ENCODE data around the gene BCL11B.

Gene BCL11B

DNA sequence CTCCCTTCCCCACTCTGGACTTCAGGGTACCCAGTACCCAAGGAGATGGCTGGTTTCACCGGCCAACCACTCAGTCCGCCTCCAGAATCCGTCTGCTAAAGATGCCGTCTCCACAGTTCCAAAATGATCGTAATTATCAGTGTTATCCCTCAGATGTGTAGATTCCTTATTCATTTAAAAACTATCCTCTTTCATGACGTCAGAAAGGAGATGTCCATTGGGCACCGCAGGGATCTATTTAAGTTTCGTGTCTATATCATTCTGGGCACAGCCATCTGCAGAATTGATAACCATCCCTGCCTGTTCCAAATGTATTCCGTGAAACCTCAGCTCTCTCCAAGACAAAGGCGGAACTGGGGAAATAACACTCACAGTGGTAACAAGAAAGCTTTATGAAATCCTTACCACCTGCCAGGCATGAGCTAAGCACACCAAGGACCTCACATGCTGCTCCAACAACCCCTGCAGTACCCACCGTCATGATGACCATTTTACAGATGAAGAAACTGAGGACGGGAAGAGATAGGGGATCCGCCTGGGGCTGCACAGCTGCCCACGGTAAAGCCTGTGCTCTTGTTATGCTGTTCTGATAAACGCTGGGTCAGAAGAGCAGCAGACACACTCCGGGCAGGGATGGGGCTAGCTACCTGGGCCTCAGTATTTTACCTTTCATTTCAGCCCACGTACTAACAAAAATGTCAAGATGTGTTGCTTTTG lies 90.0 kb downstream of the BCL11B start:
- no peak for DNase-seq (ENCODE audit: low spot score)

DNA sequence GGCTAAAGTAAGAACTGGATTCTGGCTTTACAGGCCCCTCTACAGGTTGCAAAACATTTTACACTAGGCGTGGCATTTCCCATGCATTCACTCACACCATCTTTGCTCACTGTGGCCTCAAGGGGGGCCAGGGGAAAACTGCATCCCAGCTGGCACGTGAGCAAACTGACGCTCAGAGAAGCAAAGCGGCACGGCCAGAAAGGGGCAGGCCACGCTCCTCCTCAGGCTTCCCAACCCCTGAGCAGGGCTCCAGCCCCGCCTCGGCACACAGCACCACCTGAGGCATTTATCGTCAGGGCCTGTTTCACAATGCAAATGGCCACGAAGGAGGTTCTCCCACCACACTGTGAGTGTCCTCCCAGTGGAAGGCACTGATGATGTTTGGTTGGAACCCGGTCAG lies 90.8 kb downstream of the BCL11B start:
- no peak for DNase-seq (ENCODE audit: low spot score)

DNA sequence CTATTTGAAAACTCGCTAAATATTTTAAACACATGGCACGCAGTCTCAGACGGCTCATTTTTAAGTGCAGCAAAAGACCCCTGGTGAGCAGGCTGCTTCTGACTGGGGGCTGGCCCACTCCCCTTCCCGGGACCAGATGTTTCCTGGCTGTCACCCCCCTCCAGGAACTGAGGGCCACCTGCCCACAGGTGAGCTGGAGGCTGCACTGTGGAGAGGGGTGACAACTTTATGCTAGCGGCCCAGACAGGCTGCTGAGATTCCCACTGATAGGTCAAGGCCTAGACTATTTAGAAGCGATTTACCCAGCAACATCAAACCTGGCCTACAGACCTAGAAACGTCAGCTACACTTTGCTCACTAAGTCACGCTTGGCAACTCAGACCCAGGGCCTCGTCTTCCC lies 92.1 kb downstream of the BCL11B start:
- DNase-seq (ENCODE audit: low spot score), result no peak

DNA sequence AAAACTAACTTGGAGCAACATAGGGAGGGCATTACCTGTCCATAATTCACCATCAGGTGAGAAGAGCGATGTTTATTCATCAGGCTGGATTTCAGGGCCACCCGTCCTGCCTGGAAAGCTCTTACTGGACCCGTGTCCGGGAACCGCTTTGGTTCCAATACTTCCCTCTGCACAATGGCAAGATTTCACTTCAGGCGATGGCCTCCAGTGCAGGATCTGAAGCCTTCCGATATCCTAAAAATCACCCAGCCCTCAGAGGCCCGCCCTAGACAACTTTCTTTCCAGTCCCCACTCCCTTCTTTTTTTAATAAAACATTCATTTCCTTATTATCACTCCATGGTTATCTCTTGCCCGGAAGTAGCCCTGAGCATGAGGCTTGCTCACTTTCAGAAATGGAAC lies 92.5 kb downstream of the BCL11B start:
- DNase-seq (ENCODE audit: low spot score), result no peak

DNA sequence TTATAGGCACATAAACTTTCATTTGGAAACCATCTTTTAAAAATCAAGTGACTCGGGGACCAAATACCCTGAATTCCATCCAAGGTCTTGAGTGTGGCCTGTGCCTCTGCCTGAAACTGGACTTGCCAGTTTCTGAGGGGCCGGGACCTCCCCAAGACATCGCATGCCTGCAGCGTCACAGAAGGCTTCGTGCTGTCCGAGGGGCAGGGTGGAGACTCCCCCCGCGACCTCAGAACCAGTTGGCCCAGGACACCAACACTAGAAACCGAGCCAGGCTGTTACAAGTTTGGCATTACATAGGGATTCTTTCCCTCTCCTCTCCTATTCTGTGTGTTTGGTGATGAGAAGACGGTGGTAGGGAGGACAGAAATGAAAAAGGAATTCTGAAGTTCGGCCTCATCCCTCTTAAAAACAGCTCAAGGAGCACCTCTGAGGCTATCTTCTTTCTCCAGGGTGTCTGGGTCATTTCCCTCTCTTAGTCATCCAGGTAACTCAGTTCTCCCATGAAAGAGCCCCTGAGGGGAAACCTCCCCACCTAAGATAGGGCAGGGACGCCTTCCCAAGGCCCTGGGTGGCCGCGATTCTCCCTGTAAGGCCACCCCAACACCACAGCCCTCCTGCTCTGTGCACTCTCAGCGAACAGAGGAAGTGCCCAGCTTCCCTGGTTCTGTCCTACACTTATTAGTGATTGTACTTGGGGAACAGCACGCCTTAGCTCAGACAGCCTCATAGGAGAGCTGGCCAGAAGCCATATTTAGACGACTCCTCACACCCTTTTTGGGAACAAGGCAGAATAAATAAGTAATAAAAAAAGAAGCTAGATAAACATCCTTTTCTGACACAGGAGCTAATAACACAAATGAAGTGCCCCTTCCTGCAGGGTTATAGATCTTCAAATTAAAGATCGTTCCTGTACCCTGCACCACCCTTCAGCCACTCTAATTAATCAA lies 93.8 kb downstream of the BCL11B start:
- no peak for DNase-seq (ENCODE audit: low spot score)

DNA sequence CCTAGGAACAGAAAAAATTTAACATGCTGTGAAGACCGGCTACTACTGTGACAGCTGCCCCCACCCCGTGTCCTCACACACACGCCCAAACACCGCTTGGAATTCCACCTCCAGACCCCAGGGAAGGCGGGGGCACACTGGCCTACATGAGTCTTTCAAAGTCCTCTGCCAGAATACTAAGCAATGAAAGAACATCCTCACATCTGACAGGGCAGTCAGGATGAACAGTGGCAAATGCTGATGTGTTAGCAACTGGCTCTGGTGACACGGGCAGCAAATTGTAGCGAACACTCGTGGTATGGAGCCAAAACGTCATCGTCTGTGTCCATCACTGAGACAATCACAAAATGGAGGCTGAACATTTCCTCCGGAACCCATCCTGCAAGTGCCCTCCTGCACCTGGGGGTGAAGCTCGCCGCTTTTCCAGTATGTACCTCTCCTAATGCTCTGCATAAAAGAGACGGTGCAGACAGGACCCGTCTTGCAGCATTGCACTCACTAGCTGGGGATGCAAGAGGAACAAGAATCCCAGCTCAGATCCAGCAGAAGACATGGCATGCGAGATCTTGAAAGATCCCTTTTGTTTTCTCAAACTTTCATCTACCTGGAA lies 94.8 kb downstream of the BCL11B start:
- DNase-seq (ENCODE audit: low spot score), result no peak

DNA sequence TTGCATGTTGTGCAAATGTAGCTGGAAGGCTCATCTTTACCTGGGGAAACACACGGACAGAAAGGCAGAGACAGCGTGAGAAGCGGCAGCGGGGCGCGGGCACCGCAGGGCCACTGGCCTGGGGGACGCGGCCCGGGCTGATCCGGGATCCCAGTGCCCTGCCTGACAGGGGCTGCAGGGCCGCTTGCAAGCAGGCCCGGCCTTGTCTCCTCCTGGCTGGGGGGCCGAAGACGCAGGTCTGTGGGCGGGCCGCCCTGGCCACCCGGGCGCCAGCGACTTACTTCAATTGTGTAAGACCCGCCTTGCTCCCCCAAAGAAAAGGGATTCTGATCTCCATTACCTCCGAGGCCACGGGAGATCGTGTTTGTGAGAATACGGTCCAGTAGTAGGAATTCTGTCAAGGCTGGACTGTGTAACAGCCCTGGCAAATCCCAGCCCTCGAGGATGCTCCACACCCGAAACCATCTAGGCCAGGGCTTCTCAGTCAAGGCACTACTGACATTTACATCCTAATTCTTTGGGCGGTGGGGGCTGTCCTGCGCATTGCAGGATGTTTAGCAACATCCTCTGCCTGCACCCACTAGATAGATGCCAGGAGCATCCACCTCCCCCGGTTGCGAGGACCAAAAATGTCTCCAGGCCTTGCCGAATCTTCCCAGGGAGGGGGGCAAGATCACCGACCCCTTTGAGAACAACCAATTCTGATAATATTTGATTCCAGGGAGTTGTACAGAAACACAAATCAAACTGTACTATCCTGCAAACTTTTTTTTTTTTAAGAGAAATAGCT lies 95.6 kb downstream of the BCL11B start:
- no peak for DNase-seq (ENCODE audit: low spot score)

DNA sequence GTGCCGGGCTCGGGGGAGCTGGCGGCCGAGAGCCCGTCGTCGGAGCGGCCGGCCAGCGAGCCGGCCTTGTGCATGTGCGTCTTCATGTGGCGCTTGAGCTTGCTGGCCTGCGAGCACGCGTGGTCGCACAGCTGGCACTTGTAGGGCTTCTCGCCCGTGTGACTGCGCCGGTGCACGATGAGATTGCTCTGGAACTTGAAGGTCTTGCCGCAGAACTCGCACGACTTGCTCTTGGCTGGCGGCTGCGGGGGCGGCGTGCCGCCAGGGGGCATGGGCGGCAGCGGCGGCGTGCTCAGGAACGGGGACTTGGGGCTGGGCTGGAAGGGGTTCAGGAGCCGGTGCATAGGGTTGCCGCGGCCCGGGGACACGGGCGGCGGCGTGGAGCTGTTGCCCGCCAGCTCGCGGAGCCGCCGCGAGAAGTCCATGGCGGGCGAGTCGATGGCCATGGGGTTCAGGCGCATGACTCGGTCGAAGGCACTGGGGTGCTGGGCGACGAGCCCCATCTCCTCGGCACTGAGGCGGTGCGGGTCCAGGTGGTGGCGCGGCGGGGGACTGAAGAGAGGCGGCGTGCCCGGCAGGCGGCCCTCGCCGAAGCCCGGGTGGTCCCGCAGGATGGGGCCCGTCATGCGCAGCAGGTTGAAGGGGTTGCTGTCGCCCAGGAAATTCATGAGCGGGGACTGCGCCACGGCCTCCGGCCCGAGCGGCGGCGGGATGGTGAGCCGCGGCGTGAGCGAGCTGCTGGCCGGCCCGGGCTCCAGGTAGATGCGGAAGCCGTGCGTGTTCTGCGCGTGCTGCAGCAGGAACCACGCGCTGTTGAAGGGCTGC lies 96.5 kb downstream of the BCL11B start:
- DNase-seq (ENCODE audit: low spot score), result no peak

DNA sequence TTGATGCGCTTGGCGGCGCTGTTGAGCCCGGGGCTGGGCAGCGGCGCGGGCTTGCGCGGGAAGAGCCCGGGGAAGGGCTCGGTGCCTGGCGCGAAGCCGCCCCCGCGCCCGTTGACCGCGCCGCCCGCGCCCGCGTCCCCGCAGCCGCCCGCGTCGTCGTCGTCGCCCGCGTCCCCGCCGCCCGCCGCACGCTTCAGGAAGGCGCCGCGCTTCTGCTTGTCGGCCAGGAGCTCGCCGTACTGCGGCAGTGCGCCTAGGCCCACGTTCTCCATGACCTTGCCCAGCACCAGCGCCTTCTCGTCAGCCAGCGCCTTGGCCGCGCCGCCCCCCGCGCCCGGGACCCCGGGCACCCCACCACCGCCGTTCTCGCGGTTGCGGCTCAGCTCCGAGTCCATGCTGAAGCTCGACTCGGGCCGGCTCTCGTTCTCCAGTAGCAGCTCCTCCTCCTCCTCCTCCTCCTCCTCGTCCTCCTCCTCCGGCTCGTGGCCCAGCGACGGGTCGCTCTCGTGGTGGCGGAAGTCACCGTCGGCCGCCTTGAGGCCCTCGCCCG lies 97.2 kb downstream of the BCL11B start:
- no peak for DNase-seq (ENCODE audit: low spot score)

DNA sequence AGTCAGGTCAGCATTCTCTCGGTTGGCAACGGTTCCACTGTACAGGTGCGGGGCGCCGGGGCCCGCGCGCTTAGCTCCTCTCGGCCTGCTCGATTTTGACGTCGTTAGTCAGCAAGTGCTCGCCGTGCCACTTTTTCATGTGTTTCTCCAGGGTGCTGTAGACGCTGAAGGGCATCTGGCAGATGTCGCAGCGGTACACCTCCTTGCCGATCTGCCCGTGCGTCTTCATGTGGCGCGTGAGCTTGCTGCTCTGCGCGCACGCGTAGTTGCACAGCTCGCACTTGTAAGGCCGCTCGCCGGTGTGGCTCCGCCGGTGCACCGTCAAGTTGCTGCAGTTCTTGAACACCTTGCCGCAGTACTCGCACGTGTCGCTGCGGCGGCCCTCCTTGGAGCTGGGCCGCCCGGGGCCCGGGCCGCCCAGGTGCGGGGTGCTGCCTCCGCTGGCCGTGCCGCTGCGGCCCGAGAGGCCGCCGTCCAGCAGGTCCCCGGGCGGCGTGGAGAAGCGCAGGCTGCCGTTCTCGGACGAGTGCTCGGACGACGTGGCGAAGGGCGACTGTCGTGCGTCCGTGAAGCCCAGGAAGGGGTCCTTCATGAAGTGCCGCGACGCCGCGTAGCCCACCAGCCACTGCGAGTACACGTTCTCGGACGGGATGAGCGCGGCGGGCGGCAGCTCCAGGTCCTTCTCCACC lies 97.8 kb downstream of the BCL11B start:
- no peak for DNase-seq (ENCODE audit: low spot score)

GRCh38 chr14:99173506-99173905 lies 98.5 kb downstream of the BCL11B start:
- no peak for DNase-seq (ENCODE audit: low spot score)

- no peak for DNase-seq (ENCODE audit: low spot score)
Observed at GRCh38 chr14:99173086-99173485, 98.9 kb downstream of the BCL11B start.

- no peak for DNase-seq (ENCODE audit: low spot score)
Observed at GRCh38 chr14:99171396-99171795, 100.6 kb downstream of the BCL11B start.

DNA sequence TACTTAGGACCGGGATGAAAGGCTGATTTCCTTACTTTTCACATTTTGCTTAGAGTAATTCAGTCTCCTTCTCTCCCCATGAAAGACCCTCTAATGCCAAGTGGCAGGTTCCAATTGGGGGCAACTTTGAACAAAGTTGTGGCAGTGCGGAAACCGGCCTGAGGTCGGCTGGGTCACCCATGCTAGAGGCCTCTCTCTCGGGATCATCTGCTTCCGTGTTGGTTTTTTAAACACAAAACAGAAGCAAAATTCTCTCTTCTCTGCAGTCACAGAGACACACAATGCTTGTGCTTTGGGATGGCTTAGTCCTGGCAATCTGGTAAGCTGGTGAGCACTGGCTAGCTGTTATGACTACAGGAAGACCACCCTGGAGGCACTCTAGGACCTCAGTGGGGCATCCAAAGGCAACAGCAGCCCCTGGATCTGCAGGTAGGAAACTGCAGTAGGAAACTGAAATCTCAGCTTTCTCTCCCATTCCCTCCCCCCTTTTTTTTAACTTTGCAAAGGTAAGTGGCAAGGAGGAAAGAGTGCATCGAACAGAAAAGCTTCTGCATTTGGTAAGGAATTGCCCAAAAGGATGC lies 102.1 kb downstream of the BCL11B start:
- no peak for DNase-seq (ENCODE audit: low spot score)

GRCh38 chr14:99168330-99168729 lies 103.7 kb downstream of the BCL11B start:
- DNase-seq (ENCODE audit: low spot score), result no peak

GRCh38 chr14:99166506-99166905 lies 105.5 kb downstream of the BCL11B start:
- no peak for DNase-seq (ENCODE audit: low spot score)

- no peak for DNase-seq (ENCODE audit: low spot score)
Observed at GRCh38 chr14:99164712-99165111, 107.3 kb downstream of the BCL11B start.

- DNase-seq (ENCODE audit: low spot score), result no peak
Observed at GRCh38 chr14:99163446-99163845, 108.6 kb downstream of the BCL11B start.

DNA sequence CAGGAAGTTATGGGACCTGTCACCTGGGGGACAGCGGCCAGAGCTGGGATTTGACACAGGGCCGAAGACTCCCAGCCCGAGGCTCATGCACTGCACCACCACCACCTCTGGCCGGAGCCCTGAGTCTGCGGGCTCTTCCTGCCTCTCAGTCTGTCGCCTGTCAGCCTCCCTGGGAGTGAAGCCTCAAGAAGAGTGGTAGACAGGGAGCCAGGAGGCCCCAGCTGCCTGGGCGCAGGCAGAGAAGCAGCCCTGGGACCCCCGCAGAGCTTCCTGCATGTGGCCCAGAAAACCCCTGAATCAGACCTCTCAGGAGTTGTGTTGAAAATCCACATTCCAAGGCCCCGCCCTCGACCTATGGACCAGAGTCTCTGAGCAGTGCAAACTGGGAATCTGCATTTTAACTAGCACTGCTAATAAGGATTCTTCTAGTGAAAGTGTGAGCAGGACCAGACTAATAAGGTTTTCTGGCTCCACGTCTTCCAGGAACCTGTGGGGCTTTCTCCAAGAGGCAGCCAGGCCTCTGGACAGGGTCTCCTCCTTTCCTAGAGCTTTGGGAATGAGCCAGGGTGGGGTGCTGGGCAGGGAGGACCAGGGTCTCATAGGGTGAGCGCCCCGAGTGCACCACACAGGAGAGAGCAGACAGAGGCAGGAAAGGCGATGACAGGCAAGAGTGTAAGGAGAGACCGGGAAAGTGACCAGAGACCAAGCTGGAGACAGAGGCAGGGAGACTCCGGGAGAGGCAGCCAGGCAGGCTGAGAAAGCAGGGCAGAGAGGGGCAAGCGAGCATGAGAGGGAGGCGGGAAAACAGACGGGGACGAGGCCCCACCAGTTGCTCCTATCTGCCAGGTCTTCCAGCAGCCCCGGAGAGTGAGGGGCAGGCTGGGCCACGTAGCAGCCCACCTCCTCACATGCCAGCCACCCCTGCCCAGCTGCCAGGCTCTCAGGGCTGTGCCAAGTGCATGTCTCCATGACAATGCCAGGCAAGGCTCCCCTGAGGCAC lies 112.4 kb downstream of the BCL11B start:
- no peak for DNase-seq (ENCODE audit: low spot score)

Data from HuH-7.5 (cell line).